Natural killer cell (primary cell): ENCODE data around the gene C9orf153. TPM values are rescaled to one million over a fixed set of nuclear protein-coding genes. Genes with fewer than 3 reads are reported as not detected.

ENCODE experiments used
- ATAC-seq, 3 donors: fragments of 150-1000 bp in 2 of 3; fragments of 200-7000 bp in 1 of 3; cut with Tn5 transposase; 1 replicate in 1 of 3; 2 replicates in 2 of 3; pipeline ENCODE4 v1.10.0; 2021; ENCODE audit warnings: mild to moderate bottlenecking in 2 of 3, moderate library complexity in 2 of 3
- DNase-seq, 2 donors: peaks; one replicate each; pipeline versions ENCODE4 v3.0.0 to v3.0.0-alpha.2; 2013 to 2021; ENCODE audit warnings: mixed read lengths in 1 of 2
- H3K27ac ChIP-seq: one replicate; pipeline ENCODE4 v1.5.1; 2013; ENCODE audit warnings: mild to moderate bottlenecking, low read length
- H3K27me3 ChIP-seq: one replicate; pipeline ENCODE4 v1.6.1; 2013; ENCODE audit warnings: low read length; ENCODE audit not compliant: control insufficient read depth, insufficient read depth
- H3K36me3 ChIP-seq: one replicate; pipeline ENCODE4 v1.6.1; 2013; ENCODE audit warnings: low read length; ENCODE audit not compliant: control insufficient read depth, insufficient read depth
- H3K4me1 ChIP-seq: one replicate; pipeline ENCODE4 v1.6.1; 2013; ENCODE audit warnings: low read length; ENCODE audit not compliant: control insufficient read depth, insufficient read depth
- H3K4me3 ChIP-seq: one replicate; pipeline ENCODE4 v1.5.1; 2013; ENCODE audit warnings: low read length
- H3K9me3 ChIP-seq: one replicate; pipeline ENCODE4 v1.6.1; 2013; ENCODE audit warnings: low read length; ENCODE audit not compliant: control insufficient read depth, insufficient read depth
- H3K27ac Mint-ChIP-seq, 2 donors: one replicate each; pipeline ENCODE4 v1.8.0; 2022; ENCODE audit warnings: mild to moderate bottlenecking in 2 of 2, mixed read lengths in 2 of 2, moderate library complexity in 1 of 2
- H3K27me3 Mint-ChIP-seq, 2 donors: one replicate each; pipeline ENCODE4 v1.8.0; 2022; ENCODE audit warnings: low read depth in 2 of 2, mixed read lengths in 2 of 2
- H3K36me3 Mint-ChIP-seq: one replicate; pipeline ENCODE4 v1.8.0; 2022; ENCODE audit warnings: mixed read lengths
- H3K4me1 Mint-ChIP-seq, 2 donors: one replicate each; pipeline ENCODE4 v1.8.0; 2022; ENCODE audit warnings: mixed read lengths in 2 of 2
- H3K4me3 Mint-ChIP-seq: one replicate; pipeline ENCODE4 v1.8.0; 2022; ENCODE audit warnings: mild to moderate bottlenecking, moderate library complexity, mixed read lengths
- H3K9me3 Mint-ChIP-seq, 2 donors: one replicate each; pipeline ENCODE4 v1.8.0; 2022; ENCODE audit warnings: mixed read lengths in 2 of 2
- whole genome bisulfite sequencing: methylation state at CpG from one replicate; pipeline ENCODE4 v1.1.7; 2013; ENCODE audit warnings: missing lambda C conversion rate; ENCODE audit not compliant: insufficient coverage; 5-methylcytosine and 5-hydroxymethylcytosine counted together
- intact Hi-C: fragments of 100-400 bp; cut with micrococcal nuclease; formaldehyde crosslinking; loops from one replicate; pipeline ENCODE4 v1.14.2; 2022
- total RNA-seq, 4 donors: library from RNA; stranded (reverse); fragments of 120-200 nt in 1 of 4; gene quantifications; one replicate each; pipeline versions ENCODE4 v1.2.3 to v1.2.4, GENCODE V29; 2013 to 2022
- TF ChIP-seq, protein P1 (sequence below): fragments of 200-600 bp; IDR thresholded peaks from one replicate; pipeline ENCODE4 v1.8.0; 2022; ENCODE audit warnings: antibody characterized with exemption

Gene C9orf153
- total RNA-seq, 3 donors from 2014 or later (not counting 1 experiment from before 2014, with no cell fraction given): 0.28 to 0.63 TPM; not detected in 1

DNA sequence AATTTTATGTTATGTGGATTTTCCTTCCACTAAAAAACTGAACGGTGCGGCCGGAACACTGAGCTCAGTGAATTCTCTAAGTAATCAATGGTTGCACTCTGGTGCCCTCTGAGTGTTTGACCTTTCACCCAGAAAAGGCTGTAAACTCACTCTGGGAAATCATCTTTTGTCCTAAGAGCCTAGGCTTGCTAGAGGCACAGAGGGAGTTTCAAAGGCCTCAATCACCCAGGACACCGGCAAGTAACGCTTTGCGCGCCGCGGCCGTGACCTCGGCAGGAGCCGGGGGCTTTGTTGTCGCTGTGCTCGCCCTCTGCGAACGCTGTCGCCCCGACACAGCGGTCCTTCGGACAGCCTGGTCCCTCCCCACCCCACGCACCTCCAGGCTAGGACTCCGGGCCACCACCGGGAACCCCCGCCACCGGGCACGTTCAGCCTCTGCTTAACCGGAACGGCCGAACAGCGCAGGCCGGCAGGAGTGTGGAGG, 22.2 kb upstream of the C9orf153 start:
- H3K27me3 ChIP-seq: no peaks in the 10 kb centered on the region
- TF ChIP-seq, protein P1, sequence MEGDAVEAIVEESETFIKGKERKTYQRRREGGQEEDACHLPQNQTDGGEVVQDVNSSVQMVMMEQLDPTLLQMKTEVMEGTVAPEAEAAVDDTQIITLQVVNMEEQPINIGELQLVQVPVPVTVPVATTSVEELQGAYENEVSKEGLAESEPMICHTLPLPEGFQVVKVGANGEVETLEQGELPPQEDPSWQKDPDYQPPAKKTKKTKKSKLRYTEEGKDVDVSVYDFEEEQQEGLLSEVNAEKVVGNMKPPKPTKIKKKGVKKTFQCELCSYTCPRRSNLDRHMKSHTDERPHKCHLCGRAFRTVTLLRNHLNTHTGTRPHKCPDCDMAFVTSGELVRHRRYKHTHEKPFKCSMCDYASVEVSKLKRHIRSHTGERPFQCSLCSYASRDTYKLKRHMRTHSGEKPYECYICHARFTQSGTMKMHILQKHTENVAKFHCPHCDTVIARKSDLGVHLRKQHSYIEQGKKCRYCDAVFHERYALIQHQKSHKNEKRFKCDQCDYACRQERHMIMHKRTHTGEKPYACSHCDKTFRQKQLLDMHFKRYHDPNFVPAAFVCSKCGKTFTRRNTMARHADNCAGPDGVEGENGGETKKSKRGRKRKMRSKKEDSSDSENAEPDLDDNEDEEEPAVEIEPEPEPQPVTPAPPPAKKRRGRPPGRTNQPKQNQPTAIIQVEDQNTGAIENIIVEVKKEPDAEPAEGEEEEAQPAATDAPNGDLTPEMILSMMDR: no peak
- WGBS: 2% methylated on average over 31 of the region's 31 CpGs
- Mint-ChIP-seq H3K4me1 (peaks cover 38 to 42% of the 10 kb centered on the region in 2 donors), H3K27me3 (no peaks in the 10 kb centered on the region), H3K9me3 (no peaks in the 10 kb centered on the region), H3K4me3 (peak overlapping the region; percentile 93), H3K27ac (peak overlapping the region; percentile 95 to 98), H3K36me3 (no peaks in the 10 kb centered on the region)
- no peak for ATAC-seq
- DNase-seq: no peak
- H3K36me3 ChIP-seq: peaks cover 5% of the 10 kb centered on the region
- H3K9me3 ChIP-seq: no peaks in the 10 kb centered on the region
- H3K4me3 ChIP-seq: peak overlapping the region; percentile 87
- intact Hi-C loops: loop anchor here (1.0 to 10.0 kb wide), 4 partner anchors 56 to 341 kb away; partner anchors contain the start of genes NAA35 and TUT7
- H3K4me1 ChIP-seq: peaks cover 17% of the 10 kb centered on the region
- H3K27ac ChIP-seq: peak overlapping the region; percentile 98

DNA sequence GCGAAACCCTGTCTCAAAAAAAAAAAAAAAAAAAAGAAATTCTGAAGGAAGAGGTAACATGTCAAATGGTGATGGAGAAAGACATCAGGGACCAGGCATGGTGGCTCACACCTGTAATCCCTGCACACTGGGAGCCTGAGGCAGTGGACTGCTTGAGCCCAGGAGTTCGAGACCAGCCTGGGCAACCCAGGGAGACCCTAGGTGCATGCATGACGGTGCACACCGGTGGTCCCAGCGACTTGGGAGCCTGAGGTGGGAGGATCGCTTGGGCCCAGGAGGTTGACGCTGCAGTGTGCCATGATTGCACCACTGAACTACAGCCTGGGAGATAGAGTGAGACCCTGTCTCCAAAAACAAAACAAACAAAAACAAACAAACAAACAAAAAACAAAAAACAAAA, 21.1 kb upstream of the C9orf153 start:
- H3K4me3 Mint-ChIP-seq: peak overlapping the region; percentile 93
- H3K4me1 Mint-ChIP-seq: peaks cover 38 to 42% of the 10 kb centered on the region in 2 donors
- intact Hi-C loops: loop anchor here (5.0 to 10.0 kb wide), 2 partner anchors 57 to 76 kb away; no protein-coding TSS in a partner anchor
- peak overlapping the region; percentile 95 to 98 for H3K27ac Mint-ChIP-seq
- no peaks in the 10 kb centered on the region for H3K36me3 Mint-ChIP-seq
- no peaks in the 10 kb centered on the region for H3K9me3 Mint-ChIP-seq
- Histone ChIP-seq H3K4me1 (peaks cover 17% of the 10 kb centered on the region), H3K27me3 (no peaks in the 10 kb centered on the region), H3K36me3 (peaks cover 3% of the 10 kb centered on the region), H3K9me3 (no peaks in the 10 kb centered on the region), H3K4me3 (no peak overlapping the region), H3K27ac (no peak overlapping the region)
- H3K27me3 Mint-ChIP-seq: no peaks in the 10 kb centered on the region
- TF ChIP-seq, protein P1: no peak
- ATAC-seq: no peak
- no peak for DNase-seq
- 95% methylated on average over 6 of the region's 7 CpGs for WGBS

DNA sequence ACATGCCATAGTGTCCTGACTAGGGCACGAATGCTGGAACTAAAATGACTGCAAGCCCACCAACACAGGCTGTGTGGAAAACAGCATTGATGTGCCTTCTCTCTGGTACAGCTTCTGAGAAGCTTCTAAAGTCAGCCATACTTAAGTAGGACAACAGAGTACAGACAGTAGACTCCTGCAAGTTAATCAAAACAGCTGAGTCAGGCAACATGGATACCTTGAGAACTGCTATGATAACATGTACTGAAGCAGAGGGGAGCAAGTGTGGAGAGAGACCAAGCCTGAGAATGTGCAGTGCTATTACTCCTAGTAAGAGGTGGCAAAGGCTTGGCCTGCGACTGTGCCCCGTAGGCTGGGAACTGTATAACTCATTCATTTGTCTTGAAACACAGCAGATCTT, 20.4 kb upstream of the C9orf153 start:
- 93% methylated on average over 3 of the region's 3 CpGs for WGBS
- Mint-ChIP-seq H3K27me3 (no peaks in the 10 kb centered on the region), H3K4me3 (peak overlapping the region; percentile 71), H3K36me3 (no peaks in the 10 kb centered on the region), H3K9me3 (no peaks in the 10 kb centered on the region), H3K27ac (peak overlapping the region; percentile 18 to 65), H3K4me1 (peaks cover 38 to 42% of the 10 kb centered on the region in 2 donors)
- Histone ChIP-seq H3K27me3 (no peaks in the 10 kb centered on the region), H3K4me1 (peaks cover 17% of the 10 kb centered on the region), H3K36me3 (peaks cover 3% of the 10 kb centered on the region), H3K27ac (no peak overlapping the region), H3K4me3 (no peak overlapping the region), H3K9me3 (no peaks in the 10 kb centered on the region)
- TF ChIP-seq, protein P1: no peak
- DNase-seq: no peak
- no peak for ATAC-seq
- intact Hi-C loops: loop anchor here (5.0 to 10.0 kb wide), 2 partner anchors 57 to 75 kb away; no protein-coding TSS in a partner anchor

DNA sequence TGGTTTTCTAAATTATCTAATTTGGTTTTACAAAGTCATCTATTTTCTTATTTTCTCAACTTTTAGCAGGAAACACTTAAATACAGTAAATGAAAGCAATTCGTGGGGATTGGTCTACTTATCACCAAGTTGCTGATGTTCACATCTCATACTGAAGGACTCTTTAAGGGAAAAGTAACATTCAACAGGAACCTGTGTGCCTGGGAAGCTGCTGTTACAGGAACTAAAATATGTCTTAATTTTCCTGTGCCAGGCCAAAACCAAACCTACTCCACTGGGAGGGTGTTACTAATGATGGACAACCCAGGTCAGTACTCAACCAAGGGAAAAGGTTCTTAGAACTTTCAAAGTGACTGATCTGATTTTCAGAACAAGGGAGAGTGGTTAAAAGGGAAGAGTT, 17.6 kb upstream of the C9orf153 start:
- TF ChIP-seq, protein P1: no peak
- Histone ChIP-seq H3K27me3 (no peaks in the 10 kb centered on the region), H3K27ac (no peak overlapping the region), H3K4me1 (peaks cover 9% of the 10 kb centered on the region), H3K9me3 (no peaks in the 10 kb centered on the region), H3K4me3 (no peak overlapping the region), H3K36me3 (peaks cover 11% of the 10 kb centered on the region)
- Mint-ChIP-seq H3K4me3 (no peak overlapping the region), H3K27ac (peak overlapping the region in 1 of 2 donors; percentile 34), H3K4me1 (peaks cover 32 to 37% of the 10 kb centered on the region in 2 donors), H3K36me3 (peaks cover 5% of the 10 kb centered on the region), H3K27me3 (no peaks in the 10 kb centered on the region), H3K9me3 (no peaks in the 10 kb centered on the region)
- ATAC-seq (no peak), DNase-seq (no peak)
- WGBS: 50% methylated on average over 1 of the region's 1 CpG
- intact Hi-C loops: no loop called here
